K562 (cell line): ENCODE results near the gene NCAPD2. TPM values are rescaled to one million over a fixed set of nuclear protein-coding genes. Genes with fewer than 3 reads are reported as not detected.

Source experiments
- CC2D1A ChIP-seq: fragments of 450-650 bp; IDR thresholded peaks from 2 replicates; pipeline ENCODE4 v1.6.1; 2017; ENCODE audit warnings: mild to moderate bottlenecking
- FUS ChIP-seq: fragments of 200-400 bp; formaldehyde crosslinking; optimal IDR thresholded peaks from 2 replicates; pipeline ENCODE3; 2017; ENCODE audit warnings: low read depth, low read length
- GABPB1 ChIP-seq: sonication (generic); formaldehyde crosslinking; IDR thresholded peaks from 2 replicates; pipeline ENCODE4 v1.8.0; 2022; ENCODE audit warnings: mild to moderate bottlenecking, missing genetic modification reagents
- KLF1 ChIP-seq: fragments of 450-650 bp; IDR thresholded peaks from 2 replicates; pipeline ENCODE4 v1.6.1; 2016; ENCODE audit warnings: missing genetic modification characterization, missing compliant biosample characterization
- MYC ChIP-seq, 2 experiments: fragments of 250-450 bp in 1 of 2; sonication (Bioruptor Pico) in 1 of 2; IDR thresholded peaks; 2 replicates each; pipeline versions ENCODE4 v1.5.1 to v1.6.1; 2012 to 2021; ENCODE audit warnings: low read depth in 2 of 2, borderline replicate concordance in 1 of 2, improper control_type of control experiment in 1 of 2, low read length in 1 of 2, mild to moderate bottlenecking in 1 of 2, moderate library complexity in 1 of 2
- RBFOX2 ChIP-seq: fragments of 200-400 bp; formaldehyde crosslinking; IDR thresholded peaks from 2 replicates; pipeline ENCODE4 v1.6.1; 2017; ENCODE audit warnings: low read depth, mild to moderate bottlenecking, low read length, moderate library complexity
- YBX1 ChIP-seq: fragments of 450-650 bp; IDR thresholded peaks from 2 replicates; pipeline ENCODE4 v1.7.1; 2016; ENCODE audit warnings: mild to moderate bottlenecking
- ZBTB1 ChIP-seq: sonication (generic); formaldehyde crosslinking; IDR thresholded peaks from 2 replicates; pipeline ENCODE4 v1.8.1; 2023; ENCODE audit warnings: missing genetic modification reagents, low read depth, mild to moderate bottlenecking, borderline replicate concordance
- ZFX ChIP-seq: sonication (generic); formaldehyde crosslinking; IDR thresholded peaks from 2 replicates; pipeline ENCODE4 v1.8.0; 2022; ENCODE audit warnings: mild to moderate bottlenecking, missing genetic modification reagents, moderate library complexity
- ZNF124 ChIP-seq: sonication (generic); formaldehyde crosslinking; IDR thresholded peaks from 2 replicates; pipeline ENCODE4 v1.8.1; 2022; ENCODE audit warnings: missing genetic modification reagents
- ZNF263 ChIP-seq: sonication (generic); formaldehyde crosslinking; IDR thresholded peaks from 2 replicates; pipeline ENCODE4 v1.8.0; 2022; ENCODE audit warnings: mild to moderate bottlenecking, missing genetic modification reagents, borderline replicate concordance
- ZNF507 ChIP-seq: conservative IDR thresholded peaks from 2 replicates; pipeline ENCODE4 v1.6.1; 2017; ENCODE audit warnings: missing genetic modification characterization, missing compliant biosample characterization
- ZNF778 ChIP-seq: fragments of 450-650 bp; formaldehyde crosslinking; IDR thresholded peaks from 2 replicates; pipeline ENCODE4 v1.4.0; 2020; ENCODE audit warnings: mild to moderate bottlenecking, moderate library complexity
- polyA plus RNA-seq, 8 experiments: library from polyadenylated mRNA; depleted of rRNA in 4 of 8; stranded (reverse) in 5 of 8; unstranded in 3 of 8; fragments of >200 nt; fragmentation: Nextera tagmentation in 2 of 8; fragmentation: Illumina TruSeq in 1 of 8; extraction: Ambion mirVana in 2 of 8; extraction: Trizol in 1 of 8; gene quantifications; 2 replicates each; pipeline versions ENCODE4 v1.2.1 to v1.2.3, GENCODE V29; 2011 to 2014; ENCODE audit warnings: inconsistent platforms in 1 of 8, missing spikeins in 1 of 8
- total RNA-seq, 7 experiments: library from RNA; depleted of rRNA in 6 of 7; stranded (reverse); fragments of >200 nt in 6 of 7; fragmentation: Illumina TruSeq in 2 of 7; extraction: Trizol in 2 of 7; gene quantifications; 2 replicates each; pipeline versions ENCODE4 v1.2.1 to v1.2.3, GENCODE V29; 2011 to 2021; ENCODE audit warnings: low replicate concordance in 1 of 7
- TF ChIP-seq, protein P1 (sequence below): fragments of 450-650 bp; conservative IDR thresholded peaks from 2 replicates; pipeline ENCODE4 v1.6.1; 2016; ENCODE audit warnings: missing genetic modification characterization, low read depth, mild to moderate bottlenecking, control low read depth, missing compliant biosample characterization
- TF ChIP-seq, protein P2 (sequence below): fragments of 200-600 bp; sonication (generic); IDR thresholded peaks from one replicate; pipeline ENCODE4 v1.6.1; 2012; ENCODE audit warnings: mild to moderate bottlenecking, low read depth, low read length, inconsistent platforms

Gene NCAPD2
- total and polyA plus RNA-seq, 9 of the 15 experiments (the other 6 are each of a cell fraction or from before 2014, with no cell fraction given), result 16.9 to 93.7 (median 68.3) TPM

DNA sequence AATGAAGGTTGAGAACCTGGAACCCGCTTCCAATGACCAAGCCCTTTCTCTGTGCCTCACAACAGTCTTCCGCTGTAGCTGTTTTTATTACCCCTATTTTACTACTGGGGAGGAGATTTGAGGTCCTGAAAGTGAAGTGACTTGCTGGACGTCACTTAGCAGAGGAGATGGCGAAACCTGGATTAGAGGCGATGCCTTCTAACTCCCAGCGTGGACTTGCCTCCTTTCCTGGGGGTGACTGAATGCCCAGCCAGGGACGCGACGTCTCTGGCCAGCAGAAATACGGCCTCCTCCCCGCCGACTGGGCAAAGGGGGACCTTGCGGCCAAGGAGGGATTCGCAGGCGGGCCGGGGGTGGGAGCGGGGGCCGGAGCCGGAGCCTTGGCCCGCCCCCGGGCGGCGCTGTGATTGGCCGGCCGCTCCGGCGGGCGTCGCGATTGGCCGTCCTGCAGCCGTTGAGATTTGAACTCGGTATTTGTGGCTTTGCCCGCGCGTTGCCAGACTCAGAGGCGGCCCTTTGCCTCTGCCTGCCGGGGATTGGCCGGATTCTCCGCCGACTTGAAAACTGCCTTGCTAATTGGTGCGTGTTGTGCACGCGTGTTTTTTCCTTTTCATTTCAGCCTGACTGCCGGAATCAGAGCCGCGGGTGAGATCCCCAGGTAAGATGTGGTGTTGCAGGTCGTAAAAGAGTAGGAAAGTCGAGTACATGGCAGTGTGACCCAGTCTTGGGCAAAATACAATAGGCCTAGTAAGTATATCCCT is at the start of gene NCAPD2 (continued):
- no peak for TF ChIP-seq ZNF778
- 0 out of 2 replicates have a peak, but pooled peaks have one; percentile 24 for TF ChIP-seq KLF1 (tag)
- peak; percentile 82 for TF ChIP-seq MYC (IDR thresholded peaks at IDR 0.05; ENCODE audit: low read depth, low read length)
- no peak for TF ChIP-seq MYC (CRISPR knock-in tag; IDR thresholded peaks at IDR 0.05; ENCODE audit: borderline replicate concordance, low read depth)
- TF ChIP-seq, protein P1, sequence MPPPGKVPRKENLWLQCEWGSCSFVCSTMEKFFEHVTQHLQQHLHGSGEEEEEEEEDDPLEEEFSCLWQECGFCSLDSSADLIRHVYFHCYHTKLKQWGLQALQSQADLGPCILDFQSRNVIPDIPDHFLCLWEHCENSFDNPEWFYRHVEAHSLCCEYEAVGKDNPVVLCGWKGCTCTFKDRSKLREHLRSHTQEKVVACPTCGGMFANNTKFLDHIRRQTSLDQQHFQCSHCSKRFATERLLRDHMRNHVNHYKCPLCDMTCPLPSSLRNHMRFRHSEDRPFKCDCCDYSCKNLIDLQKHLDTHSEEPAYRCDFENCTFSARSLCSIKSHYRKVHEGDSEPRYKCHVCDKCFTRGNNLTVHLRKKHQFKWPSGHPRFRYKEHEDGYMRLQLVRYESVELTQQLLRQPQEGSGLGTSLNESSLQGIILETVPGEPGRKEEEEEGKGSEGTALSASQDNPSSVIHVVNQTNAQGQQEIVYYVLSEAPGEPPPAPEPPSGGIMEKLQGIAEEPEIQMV (tag), result no peak
- TF ChIP-seq YBX1, result no peak
- TF ChIP-seq ZNF507 (tag), result no peak
- peak; percentile 90 for TF ChIP-seq RBFOX2
- TF ChIP-seq ZNF263, result no peak
- TF ChIP-seq ZFX, result no peak
- no peak for TF ChIP-seq FUS
- TF ChIP-seq GABPB1 (CRISPR knock-in tag), result peak; percentile 65; the same call in 1 of the 2 replicates
- no peak for TF ChIP-seq ZNF124 (CRISPR knock-in tag)
- TF ChIP-seq, protein P2, sequence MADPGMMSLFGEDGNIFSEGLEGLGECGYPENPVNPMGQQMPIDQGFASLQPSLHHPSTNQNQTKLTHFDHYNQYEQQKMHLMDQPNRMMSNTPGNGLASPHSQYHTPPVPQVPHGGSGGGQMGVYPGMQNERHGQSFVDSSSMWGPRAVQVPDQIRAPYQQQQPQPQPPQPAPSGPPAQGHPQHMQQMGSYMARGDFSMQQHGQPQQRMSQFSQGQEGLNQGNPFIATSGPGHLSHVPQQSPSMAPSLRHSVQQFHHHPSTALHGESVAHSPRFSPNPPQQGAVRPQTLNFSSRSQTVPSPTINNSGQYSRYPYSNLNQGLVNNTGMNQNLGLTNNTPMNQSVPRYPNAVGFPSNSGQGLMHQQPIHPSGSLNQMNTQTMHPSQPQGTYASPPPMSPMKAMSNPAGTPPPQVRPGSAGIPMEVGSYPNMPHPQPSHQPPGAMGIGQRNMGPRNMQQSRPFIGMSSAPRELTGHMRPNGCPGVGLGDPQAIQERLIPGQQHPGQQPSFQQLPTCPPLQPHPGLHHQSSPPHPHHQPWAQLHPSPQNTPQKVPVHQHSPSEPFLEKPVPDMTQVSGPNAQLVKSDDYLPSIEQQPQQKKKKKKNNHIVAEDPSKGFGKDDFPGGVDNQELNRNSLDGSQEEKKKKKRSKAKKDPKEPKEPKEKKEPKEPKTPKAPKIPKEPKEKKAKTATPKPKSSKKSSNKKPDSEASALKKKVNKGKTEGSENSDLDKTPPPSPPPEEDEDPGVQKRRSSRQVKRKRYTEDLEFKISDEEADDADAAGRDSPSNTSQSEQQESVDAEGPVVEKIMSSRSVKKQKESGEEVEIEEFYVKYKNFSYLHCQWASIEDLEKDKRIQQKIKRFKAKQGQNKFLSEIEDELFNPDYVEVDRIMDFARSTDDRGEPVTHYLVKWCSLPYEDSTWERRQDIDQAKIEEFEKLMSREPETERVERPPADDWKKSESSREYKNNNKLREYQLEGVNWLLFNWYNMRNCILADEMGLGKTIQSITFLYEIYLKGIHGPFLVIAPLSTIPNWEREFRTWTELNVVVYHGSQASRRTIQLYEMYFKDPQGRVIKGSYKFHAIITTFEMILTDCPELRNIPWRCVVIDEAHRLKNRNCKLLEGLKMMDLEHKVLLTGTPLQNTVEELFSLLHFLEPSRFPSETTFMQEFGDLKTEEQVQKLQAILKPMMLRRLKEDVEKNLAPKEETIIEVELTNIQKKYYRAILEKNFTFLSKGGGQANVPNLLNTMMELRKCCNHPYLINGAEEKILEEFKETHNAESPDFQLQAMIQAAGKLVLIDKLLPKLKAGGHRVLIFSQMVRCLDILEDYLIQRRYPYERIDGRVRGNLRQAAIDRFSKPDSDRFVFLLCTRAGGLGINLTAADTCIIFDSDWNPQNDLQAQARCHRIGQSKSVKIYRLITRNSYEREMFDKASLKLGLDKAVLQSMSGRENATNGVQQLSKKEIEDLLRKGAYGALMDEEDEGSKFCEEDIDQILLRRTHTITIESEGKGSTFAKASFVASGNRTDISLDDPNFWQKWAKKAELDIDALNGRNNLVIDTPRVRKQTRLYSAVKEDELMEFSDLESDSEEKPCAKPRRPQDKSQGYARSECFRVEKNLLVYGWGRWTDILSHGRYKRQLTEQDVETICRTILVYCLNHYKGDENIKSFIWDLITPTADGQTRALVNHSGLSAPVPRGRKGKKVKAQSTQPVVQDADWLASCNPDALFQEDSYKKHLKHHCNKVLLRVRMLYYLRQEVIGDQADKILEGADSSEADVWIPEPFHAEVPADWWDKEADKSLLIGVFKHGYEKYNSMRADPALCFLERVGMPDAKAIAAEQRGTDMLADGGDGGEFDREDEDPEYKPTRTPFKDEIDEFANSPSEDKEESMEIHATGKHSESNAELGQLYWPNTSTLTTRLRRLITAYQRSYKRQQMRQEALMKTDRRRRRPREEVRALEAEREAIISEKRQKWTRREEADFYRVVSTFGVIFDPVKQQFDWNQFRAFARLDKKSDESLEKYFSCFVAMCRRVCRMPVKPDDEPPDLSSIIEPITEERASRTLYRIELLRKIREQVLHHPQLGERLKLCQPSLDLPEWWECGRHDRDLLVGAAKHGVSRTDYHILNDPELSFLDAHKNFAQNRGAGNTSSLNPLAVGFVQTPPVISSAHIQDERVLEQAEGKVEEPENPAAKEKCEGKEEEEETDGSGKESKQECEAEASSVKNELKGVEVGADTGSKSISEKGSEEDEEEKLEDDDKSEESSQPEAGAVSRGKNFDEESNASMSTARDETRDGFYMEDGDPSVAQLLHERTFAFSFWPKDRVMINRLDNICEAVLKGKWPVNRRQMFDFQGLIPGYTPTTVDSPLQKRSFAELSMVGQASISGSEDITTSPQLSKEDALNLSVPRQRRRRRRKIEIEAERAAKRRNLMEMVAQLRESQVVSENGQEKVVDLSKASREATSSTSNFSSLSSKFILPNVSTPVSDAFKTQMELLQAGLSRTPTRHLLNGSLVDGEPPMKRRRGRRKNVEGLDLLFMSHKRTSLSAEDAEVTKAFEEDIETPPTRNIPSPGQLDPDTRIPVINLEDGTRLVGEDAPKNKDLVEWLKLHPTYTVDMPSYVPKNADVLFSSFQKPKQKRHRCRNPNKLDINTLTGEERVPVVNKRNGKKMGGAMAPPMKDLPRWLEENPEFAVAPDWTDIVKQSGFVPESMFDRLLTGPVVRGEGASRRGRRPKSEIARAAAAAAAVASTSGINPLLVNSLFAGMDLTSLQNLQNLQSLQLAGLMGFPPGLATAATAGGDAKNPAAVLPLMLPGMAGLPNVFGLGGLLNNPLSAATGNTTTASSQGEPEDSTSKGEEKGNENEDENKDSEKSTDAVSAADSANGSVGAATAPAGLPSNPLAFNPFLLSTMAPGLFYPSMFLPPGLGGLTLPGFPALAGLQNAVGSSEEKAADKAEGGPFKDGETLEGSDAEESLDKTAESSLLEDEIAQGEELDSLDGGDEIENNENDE, result no peak
- TF ChIP-seq CC2D1A, result peak; percentile 58; the same call in 1 of the 2 replicates
- no peak; the same call in 1 of the 2 replicates for TF ChIP-seq ZBTB1 (CRISPR knock-in tag)
